Femur (tissue), 1 donor: ENCODE measurements around the gene LRG1.
A peak's percentile ranks its signal among the peaks of the same experiment; 100 is the strongest.

ENCODE experiments used
- DNase-seq: peaks from one replicate; pipeline ENCODE4 v3.0.0-alpha.2; 2017

LRG1 gene

GRCh38 chr19:4524808-4525562 is 14.9 kb downstream of the LRG1 start:
- DNase-seq, result peak; percentile 59

GRCh38 chr19:4523306-4524110 is 16.3 kb downstream of the LRG1 start:
- peak; percentile 29 for DNase-seq

DNA sequence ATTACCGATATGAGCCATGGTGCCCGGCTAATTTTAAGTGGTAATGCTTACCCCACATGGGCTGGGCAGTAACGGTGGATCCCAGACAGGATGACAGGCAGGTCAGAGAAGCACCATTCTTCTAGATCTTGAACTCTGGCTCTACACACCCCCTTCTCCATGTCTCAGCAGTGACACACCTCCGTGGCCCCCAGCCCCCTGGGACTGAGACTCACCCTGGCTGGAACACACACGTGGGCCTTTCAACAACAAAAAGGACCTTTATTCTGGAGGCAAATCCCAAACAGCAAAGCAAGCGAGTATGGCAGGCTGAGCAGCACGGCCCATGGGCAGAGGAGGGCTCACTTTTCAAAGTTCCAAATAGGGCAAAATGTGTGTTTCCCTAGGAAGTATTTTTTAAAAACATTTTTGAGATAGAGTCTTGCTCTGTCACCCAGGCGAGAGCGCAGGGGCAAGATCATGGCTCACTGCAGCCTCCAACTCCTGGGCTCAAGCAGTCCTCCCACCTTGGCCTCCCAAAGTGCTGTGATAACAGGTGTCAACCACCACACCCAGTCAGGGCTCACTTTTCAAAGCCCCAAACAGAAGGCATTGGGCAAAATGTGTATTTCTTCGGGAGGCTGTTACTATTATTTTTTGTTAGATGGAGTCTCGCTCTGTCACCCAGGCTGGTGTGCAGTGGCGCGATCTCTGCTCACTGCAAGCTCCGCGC is 17.4 kb downstream of the LRG1 start:
- DNase-seq, result no peak

- DNase-seq, result no peak
These were observed 18.0 kb downstream of the LRG1 start for GRCh38 chr19:4521888-4522242.

DNA sequence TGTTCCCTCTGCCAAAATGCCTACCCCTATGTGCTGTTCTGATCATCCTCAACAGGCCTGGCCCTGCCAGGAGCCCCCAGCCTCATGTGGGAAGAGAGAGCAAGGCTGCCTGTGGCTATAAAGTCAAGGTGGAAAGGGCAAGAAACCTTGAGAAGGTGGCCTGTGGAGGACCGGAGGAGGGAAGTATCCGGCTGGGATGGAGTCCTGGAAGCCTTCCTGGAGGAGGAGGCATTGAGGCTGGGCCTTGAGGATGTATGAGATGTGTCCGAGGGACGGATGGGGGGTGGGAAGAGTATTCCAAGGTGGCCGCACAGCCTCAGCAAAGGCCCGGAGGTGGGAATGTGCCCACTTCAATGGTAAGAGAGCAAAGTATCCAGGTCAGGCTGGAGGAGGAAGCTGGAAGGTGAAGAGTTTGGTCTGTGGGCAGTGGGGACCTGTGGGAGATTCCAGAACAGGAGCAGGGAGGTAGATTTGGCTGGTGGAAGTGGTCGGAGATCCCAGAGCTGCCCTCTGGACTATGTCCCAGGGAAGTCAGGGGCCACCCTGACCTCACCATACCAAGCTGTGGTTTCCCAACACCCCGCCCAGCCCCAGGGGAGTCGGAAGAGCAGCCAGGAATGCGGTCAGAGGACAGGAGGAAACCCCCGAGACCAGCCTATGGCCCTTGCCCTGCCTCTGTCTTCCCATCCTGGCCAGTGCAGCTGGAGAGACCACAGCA is 18.5 kb downstream of the LRG1 start:
- no peak for DNase-seq

DNA sequence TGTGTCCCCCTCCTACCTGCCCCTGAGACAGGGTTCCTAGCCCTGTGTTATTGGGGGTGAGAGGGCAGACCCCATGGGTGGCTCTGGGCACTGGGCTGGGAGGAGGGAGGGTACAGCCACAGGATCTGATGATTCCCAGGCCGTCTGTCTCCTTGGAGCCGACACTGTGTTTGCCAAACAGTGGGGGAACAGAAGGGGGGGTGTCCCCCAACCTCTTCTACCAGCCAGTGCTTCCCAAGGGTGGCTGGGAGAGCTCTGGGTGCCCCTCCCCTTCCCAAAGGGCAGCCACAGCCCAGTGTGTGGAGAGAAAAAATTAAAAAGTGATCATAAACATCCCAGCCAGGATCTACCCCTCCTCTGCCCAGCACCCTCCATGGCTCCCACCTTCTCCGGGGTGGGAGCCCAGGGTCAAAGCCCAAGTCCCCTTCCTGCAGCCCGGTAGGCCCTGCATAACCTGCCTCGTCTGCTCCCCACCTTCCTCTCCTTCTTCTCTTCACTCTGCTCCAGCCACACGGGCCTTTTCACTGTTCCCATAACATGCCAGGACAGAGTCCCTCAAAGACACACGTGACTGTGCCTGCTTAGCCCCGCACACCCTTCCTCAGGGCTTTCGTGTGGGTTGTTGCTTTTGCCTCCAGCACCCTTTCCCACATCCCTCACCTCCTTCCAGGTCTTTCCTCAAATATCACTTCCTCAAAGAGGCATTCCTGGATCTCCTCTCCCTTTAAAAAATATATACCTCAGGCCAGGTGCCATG is 20.1 kb downstream of the LRG1 start:
- no peak for DNase-seq

- no peak for DNase-seq
These were observed 20.7 kb downstream of the LRG1 start for GRCh38 chr19:4519172-4519496.

DNA sequence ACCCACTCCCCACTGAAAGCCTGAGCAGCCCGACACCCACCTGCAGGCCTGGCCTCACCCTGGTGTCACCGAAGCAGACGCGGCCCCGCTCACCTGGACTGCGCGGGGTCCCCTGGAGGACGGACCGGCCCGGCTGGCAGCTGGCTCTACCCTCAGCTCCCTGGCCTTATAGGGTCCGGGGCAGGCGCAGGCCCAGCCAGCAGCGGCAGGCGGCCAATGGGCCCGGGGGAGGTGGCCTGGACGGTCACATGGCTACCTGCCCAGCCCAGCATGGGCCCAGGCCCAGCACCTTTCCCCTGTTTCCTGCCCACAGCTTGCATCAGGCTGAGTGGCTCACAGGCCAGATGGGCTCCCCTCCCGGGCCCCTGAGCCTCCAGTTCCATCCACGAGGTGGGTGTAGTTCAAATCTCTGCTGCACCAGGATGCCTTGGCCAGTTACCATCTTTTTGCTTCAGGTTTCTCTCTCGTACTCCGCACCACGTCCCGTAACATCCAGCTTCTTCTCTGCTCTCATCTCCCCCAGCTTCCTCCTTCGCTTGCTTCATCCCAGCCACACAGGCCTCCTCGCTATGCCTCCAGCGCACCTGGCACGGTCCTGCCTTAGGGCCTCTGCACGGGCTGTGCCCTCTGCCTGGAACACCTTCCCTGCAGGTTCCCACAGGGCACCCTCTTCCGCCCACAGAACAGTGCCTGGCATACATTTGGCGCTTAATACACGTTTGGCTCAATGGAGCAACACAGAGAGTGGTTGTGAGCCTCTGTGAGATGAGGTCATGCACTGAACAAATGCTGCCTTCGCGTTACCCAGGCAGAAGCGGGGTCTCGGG is 21.3 kb downstream of the LRG1 start, which contains the start of gene PLIN4:
TSS of gene PLIN4 (minus strand) at position 142 of the 827 bp plus-strand sequence. CDS start 214 bp downstream, outside the sequence.
- peak; percentile 48 for DNase-seq

GRCh38 chr19:4517451-4518057 is 22.3 kb downstream of the LRG1 start:
- DNase-seq, result no peak

- no peak for DNase-seq
These were observed 22.9 kb downstream of the LRG1 start for GRCh38 chr19:4516939-4517300.

- no peak for DNase-seq
These were observed 23.5 kb downstream of the LRG1 start for GRCh38 chr19:4516199-4516938.

GRCh38 chr19:4515732-4516131 is 24.1 kb downstream of the LRG1 start:
- DNase-seq, result no peak

DNA sequence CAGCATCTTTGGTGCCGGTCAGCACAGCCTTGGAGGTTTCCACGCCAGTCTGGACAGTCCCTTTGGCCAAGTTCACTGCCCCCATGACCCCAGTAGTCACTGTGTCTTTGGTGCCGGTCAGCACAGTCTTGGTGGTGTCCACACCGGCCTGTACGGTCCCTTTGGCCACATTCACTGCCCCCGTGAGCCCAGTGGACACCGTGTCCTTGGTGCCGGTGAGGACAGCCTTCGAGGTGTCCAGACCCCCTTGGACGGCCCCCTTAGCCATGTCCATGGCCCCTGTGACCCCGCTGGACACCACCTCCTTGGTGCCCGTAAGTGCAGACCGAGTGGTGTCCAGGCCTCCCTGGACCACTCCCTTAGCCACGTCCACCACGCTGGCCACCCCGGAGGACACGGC is 26.6 kb downstream of the LRG1 start:
- no peak for DNase-seq

DNA sequence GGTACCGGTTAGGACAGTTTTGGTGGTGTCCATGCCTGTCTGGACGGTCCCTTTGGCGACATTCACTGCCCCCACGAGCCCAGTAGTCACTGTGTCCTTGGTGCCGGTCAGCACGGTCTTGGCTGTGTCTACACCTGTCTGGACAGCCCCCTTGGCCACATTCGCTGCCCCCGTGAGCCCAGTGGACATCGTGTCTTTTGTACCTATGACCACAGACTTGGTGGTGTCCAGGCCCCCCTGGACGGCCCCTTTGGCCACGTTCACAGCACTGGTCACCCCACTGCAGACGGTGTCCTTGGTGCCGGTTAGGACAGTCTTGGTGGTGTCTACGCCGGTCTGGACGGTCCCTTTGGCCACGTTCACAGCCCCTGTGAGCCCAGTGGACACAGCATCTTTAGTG is 27.8 kb downstream of the LRG1 start:
- DNase-seq, result no peak

DNA sequence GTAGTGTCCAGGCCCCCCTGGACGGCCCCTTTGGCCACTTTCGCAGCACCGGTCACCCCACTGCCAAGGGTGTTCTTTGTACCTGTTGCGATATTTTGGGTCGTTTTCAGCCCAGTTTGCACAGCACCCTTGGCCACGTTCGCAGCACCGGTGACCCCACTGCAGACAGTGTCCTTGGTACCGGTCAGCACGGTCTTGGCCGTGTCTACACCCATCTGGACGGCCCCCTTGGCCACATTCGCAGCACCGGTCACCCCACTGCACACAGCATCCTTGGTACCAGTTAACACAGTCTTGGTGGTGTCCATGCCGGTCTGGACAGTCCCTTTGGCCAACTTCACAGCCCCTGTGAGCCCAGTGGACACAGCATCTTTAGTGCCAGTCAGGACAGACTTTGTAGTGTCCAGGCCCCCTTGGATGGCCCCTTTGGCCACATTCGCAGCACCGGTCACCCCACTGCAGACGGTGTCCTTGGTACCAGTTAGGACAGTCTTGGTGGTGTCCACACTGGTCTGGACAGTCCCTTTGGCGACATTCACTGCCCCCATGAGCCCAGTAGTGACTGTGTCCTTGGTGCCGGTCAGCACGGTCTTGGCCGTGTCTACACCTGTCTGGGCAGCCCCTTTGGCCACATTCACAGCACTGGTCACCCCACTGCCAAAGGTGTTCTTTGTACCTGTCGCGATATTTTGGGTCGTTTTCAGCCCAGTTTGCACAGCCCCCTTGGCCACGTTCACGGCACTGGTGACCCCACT is 28.4 kb downstream of the LRG1 start:
- DNase-seq, result no peak

- no peak for DNase-seq
These were observed 29.2 kb downstream of the LRG1 start for GRCh38 chr19:4510435-4511255.

- no peak for DNase-seq
These were observed 31.1 kb downstream of the LRG1 start for GRCh38 chr19:4508698-4509097.

DNA sequence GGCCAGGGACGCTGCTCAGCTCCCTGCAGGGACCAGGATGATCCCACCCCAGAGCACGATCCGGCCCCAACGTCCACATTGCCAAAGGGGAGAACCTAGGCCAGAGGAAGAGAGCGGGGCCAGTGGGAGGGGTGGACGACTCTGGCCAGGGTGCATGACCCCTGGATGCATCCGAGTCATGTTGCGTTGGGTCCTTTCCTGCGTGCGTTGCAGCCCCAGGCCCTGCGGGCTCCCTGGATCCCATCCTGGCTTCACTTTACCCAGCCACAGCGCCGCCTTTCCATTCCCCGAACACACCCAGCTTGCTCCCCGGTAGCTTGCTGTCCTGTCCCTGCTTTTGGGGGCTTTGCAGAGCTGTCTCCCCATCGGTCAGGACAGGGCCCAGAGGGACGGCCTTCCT is 32.0 kb downstream of the LRG1 start:
- no peak for DNase-seq

GRCh38 chr19:4507150-4507452 is 32.7 kb downstream of the LRG1 start:
- DNase-seq, result no peak
